ENCODE data around the gene ELP2. TPM values are rescaled to one million over a fixed set of nuclear protein-coding genes. Genes with fewer than 3 reads are reported as not detected.

The ELP2 gene
- total RNA-seq, 1 experiment from 2014 or later: 54.2 TPM

DNA sequence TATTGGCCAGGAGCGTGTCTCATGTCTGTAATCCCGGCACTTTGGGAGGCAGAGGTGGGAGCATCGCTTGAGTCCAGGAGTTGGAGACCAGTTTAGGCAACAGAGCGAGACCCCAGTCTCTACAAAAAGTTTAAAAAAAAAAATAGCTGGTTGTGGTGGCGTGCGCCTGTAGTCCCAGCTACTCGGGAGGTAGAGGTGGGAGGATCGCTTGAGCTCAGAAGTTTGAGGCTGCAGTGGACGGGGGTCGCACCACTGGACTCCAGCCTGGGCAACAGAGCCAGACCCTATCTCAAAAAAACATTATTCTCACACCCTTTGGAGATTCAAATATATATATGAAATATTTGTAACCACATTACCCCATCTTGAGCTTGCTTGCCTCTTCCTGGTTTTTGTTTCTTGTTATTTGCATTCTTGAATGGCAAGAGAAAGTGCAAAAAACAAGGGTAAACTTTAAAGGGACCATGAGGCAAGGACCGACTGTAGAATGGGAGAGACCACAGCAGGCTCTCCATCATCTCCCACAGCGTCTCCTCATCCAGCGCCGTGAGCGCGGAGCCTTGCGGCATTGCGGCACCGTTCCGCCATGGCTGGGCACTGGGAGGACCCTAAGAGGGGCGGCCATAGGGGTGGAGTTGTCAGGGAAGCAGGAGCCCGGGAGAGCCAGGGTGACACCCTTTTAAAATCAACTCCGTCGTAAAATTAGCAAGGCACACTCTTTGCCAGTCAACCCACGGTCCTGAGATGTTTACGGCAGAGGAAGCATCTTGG is 1.4 kb downstream of the ELP2 start:
- BruUV-seq (replicated peaks): TSS peak; percentile 42
- intact Hi-C loops (cut with micrococcal nuclease; ENCODE audit: unreplicated experiment): no loop called here
- Histone ChIP-seq H3K4me3 (peak overlapping the region; percentile 82), H3K4me2 (peak overlapping the region; percentile 82), H3K79me2 (ENCODE audit: low read depth) (peaks cover 53% of the 10 kb centered on the region), H3K27me3 (ENCODE audit: insufficient read depth, low read depth) (no peaks in the 10 kb centered on the region), H3K9me3 (ENCODE audit: insufficient read depth, low read depth) (no peaks in the 10 kb centered on the region), H3K36me3 (ENCODE audit: low read depth) (peaks cover 7% of the 10 kb centered on the region; the same call in 1 of the 2 replicates), H3K9me2 (ENCODE audit: insufficient read depth) (no peaks in the 10 kb centered on the region), H3K4me1 (replicated peaks; ENCODE audit: insufficient read depth) (peaks cover 9% of the 10 kb centered on the region; the same call in 1 of the 2 replicates), H3F3A (ENCODE audit: insufficient read depth, low read depth) (no peaks in the 10 kb centered on the region), H4K20me1 (ENCODE audit: insufficient read depth) (peaks cover 19% of the 10 kb centered on the region), H2AFZ (no peak overlapping the region), H3K27ac (no peak overlapping the region)
- no peak for DNase-seq
- TF ChIP-seq EZH2 (IDR thresholded peaks at IDR 0.05; ENCODE audit: low read depth): no peak
- POLR2A ChIA-PET (ENCODE audit: unreplicated experiment): no interaction called here
- CTCF ChIA-PET: interaction anchor here (0.6 kb wide), 1 partner anchor 14 kb away, joined by 3 read pairs; no protein-coding TSS in a partner anchor

DNA sequence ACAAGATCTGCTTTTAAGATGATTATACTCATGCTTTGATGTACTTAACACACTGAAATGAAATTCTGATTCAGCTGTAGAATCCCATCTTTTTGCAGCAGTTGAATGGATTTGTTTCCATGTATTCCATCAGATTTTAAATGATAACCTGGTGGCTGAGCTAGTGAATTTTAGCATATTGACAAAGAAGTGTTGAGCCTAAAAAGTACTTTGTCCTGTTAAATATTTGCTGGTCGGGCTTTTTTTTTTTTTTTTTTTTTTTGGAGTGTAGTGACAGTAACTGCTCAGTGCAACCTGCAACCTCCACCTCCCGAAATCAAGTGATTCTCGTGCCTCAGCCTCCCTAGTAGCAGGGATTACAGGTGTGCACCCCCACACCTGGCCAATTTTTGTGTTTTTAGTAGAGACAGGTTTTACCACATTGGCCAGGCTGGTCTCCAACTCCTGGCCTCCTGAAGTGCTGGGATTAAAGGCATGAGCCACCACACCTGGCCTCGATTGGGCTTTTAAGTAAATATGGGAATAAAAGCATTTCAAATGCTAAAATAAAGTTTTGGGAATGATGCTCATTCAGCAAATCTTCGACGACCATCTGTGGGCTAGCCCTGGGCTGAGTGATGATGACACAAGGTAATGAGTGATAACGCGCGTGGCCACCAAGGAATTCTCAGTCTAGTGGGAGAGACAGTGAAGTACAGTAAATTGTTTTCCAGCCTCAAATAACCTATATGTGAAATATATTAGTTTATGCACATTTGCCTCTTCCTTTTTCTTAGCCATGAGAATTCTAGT is 2.2 kb downstream of the ELP2 start:
- H3K27me3 ChIP-seq (ENCODE audit: insufficient read depth, low read depth): no peaks in the 10 kb centered on the region
- no peak overlapping the region; the same call in 1 of the 2 replicates for H3K4me3 ChIP-seq
- no peak overlapping the region for H3K27ac ChIP-seq
- H3K79me2 ChIP-seq (ENCODE audit: low read depth): peaks cover 50% of the 10 kb centered on the region
- peaks cover 19% of the 10 kb centered on the region for H4K20me1 ChIP-seq (ENCODE audit: insufficient read depth)
- no peak for TF ChIP-seq EZH2 (IDR thresholded peaks at IDR 0.05; ENCODE audit: low read depth)
- TF ChIP-seq, protein P1, sequence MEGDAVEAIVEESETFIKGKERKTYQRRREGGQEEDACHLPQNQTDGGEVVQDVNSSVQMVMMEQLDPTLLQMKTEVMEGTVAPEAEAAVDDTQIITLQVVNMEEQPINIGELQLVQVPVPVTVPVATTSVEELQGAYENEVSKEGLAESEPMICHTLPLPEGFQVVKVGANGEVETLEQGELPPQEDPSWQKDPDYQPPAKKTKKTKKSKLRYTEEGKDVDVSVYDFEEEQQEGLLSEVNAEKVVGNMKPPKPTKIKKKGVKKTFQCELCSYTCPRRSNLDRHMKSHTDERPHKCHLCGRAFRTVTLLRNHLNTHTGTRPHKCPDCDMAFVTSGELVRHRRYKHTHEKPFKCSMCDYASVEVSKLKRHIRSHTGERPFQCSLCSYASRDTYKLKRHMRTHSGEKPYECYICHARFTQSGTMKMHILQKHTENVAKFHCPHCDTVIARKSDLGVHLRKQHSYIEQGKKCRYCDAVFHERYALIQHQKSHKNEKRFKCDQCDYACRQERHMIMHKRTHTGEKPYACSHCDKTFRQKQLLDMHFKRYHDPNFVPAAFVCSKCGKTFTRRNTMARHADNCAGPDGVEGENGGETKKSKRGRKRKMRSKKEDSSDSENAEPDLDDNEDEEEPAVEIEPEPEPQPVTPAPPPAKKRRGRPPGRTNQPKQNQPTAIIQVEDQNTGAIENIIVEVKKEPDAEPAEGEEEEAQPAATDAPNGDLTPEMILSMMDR (conservative IDR thresholded peaks at IDR 0.05): no peak
- ChIA-PET POLR2A (ENCODE audit: unreplicated experiment) (no interaction called here), CTCF (interaction anchor here (0.6 kb wide), 1 partner anchor 14 kb away, joined by 3 read pairs; no protein-coding TSS in a partner anchor)
- H3F3A ChIP-seq (ENCODE audit: insufficient read depth, low read depth): no peaks in the 10 kb centered on the region
- peak overlapping the region; percentile 82; the same call in 1 of the 2 replicates for H3K4me2 ChIP-seq
- peaks cover 7% of the 10 kb centered on the region; the same call in 1 of the 2 replicates for H3K36me3 ChIP-seq (ENCODE audit: low read depth)
- H2AFZ ChIP-seq: no peak overlapping the region
- H3K9me2 ChIP-seq (ENCODE audit: insufficient read depth): no peaks in the 10 kb centered on the region
- H3K9me3 ChIP-seq (ENCODE audit: insufficient read depth, low read depth): no peaks in the 10 kb centered on the region
- no peak for DNase-seq
- BruUV-seq (replicated peaks): no TSS peak
- peaks cover 9% of the 10 kb centered on the region; the same call in 1 of the 2 replicates for H3K4me1 ChIP-seq (replicated peaks; ENCODE audit: insufficient read depth)
- intact Hi-C loops (cut with micrococcal nuclease; ENCODE audit: unreplicated experiment): no loop called here

DNA sequence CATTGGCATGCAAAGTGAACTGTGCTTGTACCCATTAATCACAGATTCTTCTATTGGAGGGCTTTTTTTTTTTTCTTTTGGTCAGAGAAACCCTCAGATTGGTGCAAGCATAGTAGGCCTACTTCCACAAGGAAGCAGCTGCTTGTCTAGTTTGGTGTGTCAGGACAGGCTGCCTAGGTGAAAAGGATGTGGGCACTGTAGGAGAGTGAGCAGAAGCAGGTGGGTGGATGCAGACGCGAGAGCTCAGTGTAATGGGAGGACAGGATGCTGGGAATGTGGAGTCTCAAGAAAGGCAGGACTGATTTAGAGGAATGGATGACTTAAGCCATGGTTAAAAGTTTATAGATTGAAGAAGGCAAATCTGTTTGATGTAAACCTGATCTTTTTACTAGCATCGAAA is 3.1 kb downstream of the ELP2 start:
- Histone ChIP-seq H3K27ac (no peak overlapping the region), H3F3A (ENCODE audit: insufficient read depth, low read depth) (no peaks in the 10 kb centered on the region), H4K20me1 (ENCODE audit: insufficient read depth) (peaks cover 19% of the 10 kb centered on the region), H3K36me3 (ENCODE audit: low read depth) (peaks cover 7% of the 10 kb centered on the region; the same call in 1 of the 2 replicates), H3K4me1 (replicated peaks; ENCODE audit: insufficient read depth) (peaks cover 9% of the 10 kb centered on the region; the same call in 1 of the 2 replicates), H3K4me2 (no peak overlapping the region), H2AFZ (no peak overlapping the region), H3K9me3 (ENCODE audit: insufficient read depth, low read depth) (no peaks in the 10 kb centered on the region), H3K9me2 (ENCODE audit: insufficient read depth) (no peaks in the 10 kb centered on the region), H3K27me3 (ENCODE audit: insufficient read depth, low read depth) (no peaks in the 10 kb centered on the region), H3K4me3 (no peak overlapping the region), H3K79me2 (ENCODE audit: low read depth) (peaks cover 48% of the 10 kb centered on the region)
- no TSS peak for BruUV-seq (replicated peaks)
- ChIA-PET CTCF (no interaction called here), POLR2A (ENCODE audit: unreplicated experiment) (no interaction called here)
- no peak for DNase-seq
- TF ChIP-seq, protein P1 (conservative IDR thresholded peaks at IDR 0.05): no peak
- no peak for TF ChIP-seq EZH2 (IDR thresholded peaks at IDR 0.05; ENCODE audit: low read depth)
- intact Hi-C loops (cut with micrococcal nuclease; ENCODE audit: unreplicated experiment): no loop called here
